GM23338 (cell line): ENCODE data around the gene SIRT2. TPM values are rescaled to one million over a fixed set of nuclear protein-coding genes. Genes with fewer than 3 reads are reported as not detected.

Experiments used
- ATAC-seq: fragments of 200-7000 bp; cut with Tn5 transposase; 3 replicates; pipeline ENCODE4 v1.9.1; 2020
- DNase-seq: peaks from one replicate; pipeline ENCODE4 v3.0.0-alpha.2; 2015; ENCODE audit warnings: low spot score
- H2AFZ ChIP-seq: fragments of 200-600 bp; sonication (generic); 2 replicates; pipeline ENCODE4 v1.8.0; 2016; ENCODE audit warnings: antibody characterized with exemption, mild to moderate bottlenecking, moderate library complexity
- H3F3A ChIP-seq: fragments of 200-600 bp; sonication (generic); replicated peaks from 2 replicates; pipeline ENCODE4 v1.8.0; 2017; ENCODE audit warnings: antibody characterized with exemption, mixed run types, low read depth
- H3K27ac ChIP-seq: fragments of 200-600 bp; sonication (generic); 2 replicates; pipeline ENCODE4 v1.6.1; 2016; ENCODE audit warnings: low read depth
- H3K27me3 ChIP-seq: fragments of 200-600 bp; sonication (generic); 2 replicates; pipeline ENCODE4 v1.8.0; 2016; ENCODE audit warnings: mild to moderate bottlenecking, mixed run types, moderate library complexity; ENCODE audit not compliant: insufficient read depth
- H3K36me3 ChIP-seq: fragments of 200-600 bp; sonication (generic); 2 replicates; pipeline ENCODE4 v1.8.0; 2016; ENCODE audit warnings: mild to moderate bottlenecking; ENCODE audit not compliant: insufficient read depth
- H3K4me1 ChIP-seq: fragments of 200-600 bp; sonication (generic); 2 replicates; pipeline ENCODE4 v1.8.0; 2016; ENCODE audit warnings: mild to moderate bottlenecking, moderate library complexity; ENCODE audit not compliant: insufficient read depth
- H3K4me2 ChIP-seq: fragments of 200-600 bp; sonication (generic); 2 replicates; pipeline ENCODE4 v1.7.1; 2017; ENCODE audit warnings: mixed run types
- H3K4me3 ChIP-seq: fragments of 200-600 bp; sonication (generic); 2 replicates; pipeline ENCODE4 v1.6.1; 2016; ENCODE audit warnings: mixed run types
- H3K79me2 ChIP-seq: fragments of 200-600 bp; sonication (generic); replicated peaks from 2 replicates; pipeline ENCODE4 v1.8.0; 2017; ENCODE audit warnings: mild to moderate bottlenecking; ENCODE audit not compliant: insufficient read depth
- H3K9me2 ChIP-seq: fragments of 200-600 bp; sonication (generic); 2 replicates; pipeline ENCODE4 v1.8.0; 2017; ENCODE audit not compliant: insufficient read depth
- H4K20me1 ChIP-seq: fragments of 200-600 bp; sonication (generic); replicated peaks from 2 replicates; pipeline ENCODE4 v1.8.0; 2017; ENCODE audit warnings: mild to moderate bottlenecking; ENCODE audit not compliant: insufficient read depth
- H3K27ac Mint-ChIP-seq: 2 replicates; pipeline ENCODE4 v1.8.0; 2020; ENCODE audit warnings: inconsistent platforms, mild to moderate bottlenecking, moderate library complexity, mixed read lengths
- H3K27me3 Mint-ChIP-seq: 3 replicates; pipeline ENCODE4 v1.8.0; 2022; ENCODE audit warnings: low read depth, mild to moderate bottlenecking, moderate library complexity, mixed read lengths, inconsistent platforms; ENCODE audit not compliant: insufficient read depth, poor library complexity
- H3K36me3 Mint-ChIP-seq: 3 replicates; pipeline ENCODE4 v1.8.0; 2021; ENCODE audit warnings: low read depth, mild to moderate bottlenecking, inconsistent platforms, moderate library complexity, mixed read lengths
- H3K4me1 Mint-ChIP-seq: 3 replicates; pipeline ENCODE4 v1.8.0; 2020; ENCODE audit warnings: mild to moderate bottlenecking, inconsistent platforms, mixed read lengths
- H3K4me3 Mint-ChIP-seq: 3 replicates; pipeline ENCODE4 v1.8.0; 2021; ENCODE audit warnings: moderate library complexity, mild to moderate bottlenecking, inconsistent platforms, mixed read lengths
- H3K9me3 Mint-ChIP-seq: 3 replicates; pipeline ENCODE4 v1.8.0; 2020; ENCODE audit warnings: moderate library complexity, mild to moderate bottlenecking, inconsistent platforms, mixed read lengths
- CREB1 ChIP-seq: fragments of 250-450 bp; sonication (Bioruptor Pico); IDR thresholded peaks from 2 replicates; pipeline ENCODE4 v1.5.0; 2020; ENCODE audit warnings: low read depth, mild to moderate bottlenecking, moderate library complexity
- POLR2AphosphoS5 ChIP-seq: IDR thresholded peaks from 2 replicates; pipeline ENCODE4 v1.6.1; 2016; ENCODE audit warnings: antibody characterized with exemption, low read depth
- polyA plus RNA-seq: library from polyadenylated mRNA; unstranded; fragments of >200 nt; fragmentation: Nextera tagmentation; extraction: Ambion mirVana; gene quantifications from 2 replicates; pipeline ENCODE4 v1.2.1, GENCODE V29; 2016
- total RNA-seq: library from RNA; depleted of rRNA; stranded (reverse); fragments of >200 nt; shearing (Covaris generic); gene quantifications from 2 replicates; pipeline ENCODE4 v1.2.3, GENCODE V29; 2014
- TF ChIP-seq, protein P1 (sequence below): IDR thresholded peaks from one replicate; pipeline ENCODE4 v1.6.1; 2018; ENCODE audit warnings: antibody characterized with exemption; ENCODE audit not compliant: unreplicated experiment
- TF ChIP-seq, protein P2 (sequence below): fragments of 250-450 bp; sonication (Bioruptor Pico); IDR thresholded peaks from 2 replicates; pipeline ENCODE4 v1.5.0; 2020; ENCODE audit warnings: mild to moderate bottlenecking, moderate library complexity

Gene SIRT2
- total and polyA plus RNA-seq, 2 experiments from 2014 or later, result 2.7 to 8.4 TPM

DNA sequence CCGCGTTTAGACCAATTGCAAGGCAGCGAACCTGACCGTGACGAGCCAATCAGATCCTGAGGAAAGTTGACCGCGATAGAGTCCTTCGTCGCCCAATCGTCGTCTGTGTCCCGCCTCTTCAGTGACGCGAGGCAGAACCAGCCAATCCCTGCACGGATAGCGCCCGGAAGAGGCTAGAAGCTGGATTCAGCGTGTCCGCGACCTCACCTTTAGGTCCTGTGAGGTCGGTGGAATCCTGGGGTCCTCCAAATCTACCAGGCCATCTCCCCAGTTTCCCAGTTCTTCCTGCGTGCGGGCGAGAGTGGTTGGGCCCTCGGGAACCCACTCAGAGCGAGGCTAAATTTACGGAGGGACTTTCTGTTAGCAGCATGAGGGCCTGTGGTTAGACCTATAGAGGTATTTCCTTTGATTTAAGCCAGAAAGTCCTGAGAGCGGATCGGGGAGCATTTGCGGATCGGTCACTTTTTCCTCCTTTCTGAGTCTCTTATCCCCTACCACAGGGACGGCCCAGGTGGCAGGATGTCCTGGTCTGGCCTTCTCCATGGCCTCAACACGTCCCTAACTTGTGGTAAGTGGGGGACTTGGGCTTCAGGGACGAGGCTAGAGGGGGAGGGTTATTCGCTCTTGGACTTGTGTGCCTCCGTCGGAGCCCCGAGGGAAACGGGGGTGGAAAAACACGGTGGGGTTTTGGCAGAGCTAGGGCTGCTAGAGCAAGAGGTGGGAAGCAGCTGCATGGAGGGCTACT is 31.5 kb upstream of the SIRT2 start, which contains the start of gene MRPS12:
MRPS12 (plus strand) TSS at position 169 of the 745 bp plus-strand sequence; CDS start at position 520, 351 bp downstream.
- peak; percentile 100 for DNase-seq
- Mint-ChIP-seq H3K4me1 (peaks cover 8% of the 10 kb centered on the region; the same call in 2 of the 3 replicates), H3K36me3 (peaks cover 68% of the 10 kb centered on the region), H3K9me3 (peaks cover 29% of the 10 kb centered on the region), H3K27ac (peak within 1 kb of the TSS; percentile 99), H3K27me3 (peaks cover 6% of the 10 kb centered on the region), H3K4me3 (peak within 1 kb of the TSS; percentile 100)
- H3K27me3 ChIP-seq, result no peaks in the 10 kb centered on the region
- peaks cover 43% of the 10 kb centered on the region for H3K79me2 ChIP-seq
- ATAC-seq, result peak; percentile 96
- peak within 1 kb of the TSS; percentile 68; the same call in 1 of the 2 replicates for H2AFZ ChIP-seq
- H3K4me3 ChIP-seq, result peak within 1 kb of the TSS; percentile 100
- H3K36me3 ChIP-seq, result peaks cover 10% of the 10 kb centered on the region; the same call in 1 of the 2 replicates
- peaks cover 4% of the 10 kb centered on the region; the same call in 1 of the 2 replicates for H3F3A ChIP-seq
- peaks cover 9% of the 10 kb centered on the region; the same call in 1 of the 2 replicates for H4K20me1 ChIP-seq
- peak within 1 kb of the TSS; percentile 88 for H3K27ac ChIP-seq
- TF ChIP-seq POLR2AphosphoS5, result peak; percentile 91
- TF ChIP-seq, protein P1, sequence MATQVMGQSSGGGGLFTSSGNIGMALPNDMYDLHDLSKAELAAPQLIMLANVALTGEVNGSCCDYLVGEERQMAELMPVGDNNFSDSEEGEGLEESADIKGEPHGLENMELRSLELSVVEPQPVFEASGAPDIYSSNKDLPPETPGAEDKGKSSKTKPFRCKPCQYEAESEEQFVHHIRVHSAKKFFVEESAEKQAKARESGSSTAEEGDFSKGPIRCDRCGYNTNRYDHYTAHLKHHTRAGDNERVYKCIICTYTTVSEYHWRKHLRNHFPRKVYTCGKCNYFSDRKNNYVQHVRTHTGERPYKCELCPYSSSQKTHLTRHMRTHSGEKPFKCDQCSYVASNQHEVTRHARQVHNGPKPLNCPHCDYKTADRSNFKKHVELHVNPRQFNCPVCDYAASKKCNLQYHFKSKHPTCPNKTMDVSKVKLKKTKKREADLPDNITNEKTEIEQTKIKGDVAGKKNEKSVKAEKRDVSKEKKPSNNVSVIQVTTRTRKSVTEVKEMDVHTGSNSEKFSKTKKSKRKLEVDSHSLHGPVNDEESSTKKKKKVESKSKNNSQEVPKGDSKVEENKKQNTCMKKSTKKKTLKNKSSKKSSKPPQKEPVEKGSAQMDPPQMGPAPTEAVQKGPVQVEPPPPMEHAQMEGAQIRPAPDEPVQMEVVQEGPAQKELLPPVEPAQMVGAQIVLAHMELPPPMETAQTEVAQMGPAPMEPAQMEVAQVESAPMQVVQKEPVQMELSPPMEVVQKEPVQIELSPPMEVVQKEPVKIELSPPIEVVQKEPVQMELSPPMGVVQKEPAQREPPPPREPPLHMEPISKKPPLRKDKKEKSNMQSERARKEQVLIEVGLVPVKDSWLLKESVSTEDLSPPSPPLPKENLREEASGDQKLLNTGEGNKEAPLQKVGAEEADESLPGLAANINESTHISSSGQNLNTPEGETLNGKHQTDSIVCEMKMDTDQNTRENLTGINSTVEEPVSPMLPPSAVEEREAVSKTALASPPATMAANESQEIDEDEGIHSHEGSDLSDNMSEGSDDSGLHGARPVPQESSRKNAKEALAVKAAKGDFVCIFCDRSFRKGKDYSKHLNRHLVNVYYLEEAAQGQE, result no peak
- TF ChIP-seq CREB1, result peak; percentile 90
- TF ChIP-seq, protein P2, sequence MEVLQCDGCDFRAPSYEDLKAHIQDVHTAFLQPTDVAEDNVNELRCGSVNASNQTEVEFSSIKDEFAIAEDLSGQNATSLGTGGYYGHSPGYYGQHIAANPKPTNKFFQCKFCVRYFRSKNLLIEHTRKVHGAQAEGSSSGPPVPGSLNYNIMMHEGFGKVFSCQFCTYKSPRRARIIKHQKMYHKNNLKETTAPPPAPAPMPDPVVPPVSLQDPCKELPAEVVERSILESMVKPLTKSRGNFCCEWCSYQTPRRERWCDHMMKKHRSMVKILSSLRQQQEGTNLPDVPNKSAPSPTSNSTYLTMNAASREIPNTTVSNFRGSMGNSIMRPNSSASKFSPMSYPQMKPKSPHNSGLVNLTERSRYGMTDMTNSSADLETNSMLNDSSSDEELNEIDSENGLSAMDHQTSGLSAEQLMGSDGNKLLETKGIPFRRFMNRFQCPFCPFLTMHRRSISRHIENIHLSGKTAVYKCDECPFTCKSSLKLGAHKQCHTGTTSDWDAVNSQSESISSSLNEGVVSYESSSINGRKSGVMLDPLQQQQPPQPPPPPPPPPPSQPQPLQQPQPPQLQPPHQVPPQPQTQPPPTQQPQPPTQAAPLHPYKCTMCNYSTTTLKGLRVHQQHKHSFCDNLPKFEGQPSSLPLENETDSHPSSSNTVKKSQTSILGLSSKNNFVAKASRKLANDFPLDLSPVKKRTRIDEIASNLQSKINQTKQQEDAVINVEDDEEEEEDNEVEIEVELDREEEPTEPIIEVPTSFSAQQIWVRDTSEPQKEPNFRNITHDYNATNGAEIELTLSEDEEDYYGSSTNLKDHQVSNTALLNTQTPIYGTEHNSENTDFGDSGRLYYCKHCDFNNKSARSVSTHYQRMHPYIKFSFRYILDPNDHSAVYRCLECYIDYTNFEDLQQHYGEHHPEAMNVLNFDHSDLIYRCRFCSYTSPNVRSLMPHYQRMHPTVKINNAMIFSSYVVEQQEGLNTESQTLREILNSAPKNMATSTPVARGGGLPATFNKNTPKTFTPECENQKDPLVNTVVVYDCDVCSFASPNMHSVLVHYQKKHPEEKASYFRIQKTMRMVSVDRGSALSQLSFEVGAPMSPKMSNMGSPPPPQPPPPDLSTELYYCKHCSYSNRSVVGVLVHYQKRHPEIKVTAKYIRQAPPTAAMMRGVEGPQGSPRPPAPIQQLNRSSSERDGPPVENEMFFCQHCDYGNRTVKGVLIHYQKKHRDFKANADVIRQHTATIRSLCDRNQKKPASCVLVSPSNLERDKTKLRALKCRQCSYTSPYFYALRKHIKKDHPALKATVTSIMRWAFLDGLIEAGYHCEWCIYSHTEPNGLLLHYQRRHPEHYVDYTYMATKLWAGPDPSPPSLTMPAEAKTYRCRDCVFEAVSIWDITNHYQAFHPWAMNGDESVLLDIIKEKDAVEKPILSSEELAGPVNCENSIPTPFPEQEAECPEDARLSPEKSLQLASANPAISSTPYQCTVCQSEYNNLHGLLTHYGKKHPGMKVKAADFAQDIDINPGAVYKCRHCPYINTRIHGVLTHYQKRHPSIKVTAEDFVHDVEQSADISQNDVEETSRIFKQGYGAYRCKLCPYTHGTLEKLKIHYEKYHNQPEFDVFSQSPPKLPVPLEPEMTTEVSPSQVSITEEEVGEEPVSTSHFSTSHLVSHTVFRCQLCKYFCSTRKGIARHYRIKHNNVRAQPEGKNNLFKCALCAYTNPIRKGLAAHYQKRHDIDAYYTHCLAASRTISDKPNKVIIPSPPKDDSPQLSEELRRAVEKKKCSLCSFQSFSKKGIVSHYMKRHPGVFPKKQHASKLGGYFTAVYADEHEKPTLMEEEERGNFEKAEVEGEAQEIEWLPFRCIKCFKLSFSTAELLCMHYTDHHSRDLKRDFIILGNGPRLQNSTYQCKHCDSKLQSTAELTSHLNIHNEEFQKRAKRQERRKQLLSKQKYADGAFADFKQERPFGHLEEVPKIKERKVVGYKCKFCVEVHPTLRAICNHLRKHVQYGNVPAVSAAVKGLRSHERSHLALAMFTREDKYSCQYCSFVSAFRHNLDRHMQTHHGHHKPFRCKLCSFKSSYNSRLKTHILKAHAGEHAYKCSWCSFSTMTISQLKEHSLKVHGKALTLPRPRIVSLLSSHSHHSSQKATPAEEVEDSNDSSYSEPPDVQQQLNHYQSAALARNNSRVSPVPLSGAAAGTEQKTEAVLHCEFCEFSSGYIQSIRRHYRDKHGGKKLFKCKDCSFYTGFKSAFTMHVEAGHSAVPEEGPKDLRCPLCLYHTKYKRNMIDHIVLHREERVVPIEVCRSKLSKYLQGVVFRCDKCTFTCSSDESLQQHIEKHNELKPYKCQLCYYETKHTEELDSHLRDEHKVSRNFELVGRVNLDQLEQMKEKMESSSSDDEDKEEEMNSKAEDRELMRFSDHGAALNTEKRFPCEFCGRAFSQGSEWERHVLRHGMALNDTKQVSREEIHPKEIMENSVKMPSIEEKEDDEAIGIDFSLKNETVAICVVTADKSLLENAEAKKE (CRISPR knock-in tag), result no peak
- H3K4me1 ChIP-seq, result peaks cover 8% of the 10 kb centered on the region
- peak within 1 kb of the TSS; percentile 99 for H3K4me2 ChIP-seq
- H3K9me2 ChIP-seq, result no peaks in the 10 kb centered on the region
